Limb (tissue), 2 donors: ENCODE measurements around the gene EHHADH.
"Not testable (repeated sequence)": the region's sequence is repeated elsewhere in the genome, so short reads cannot be mapped to it uniquely, and the experiment has no call there.

ENCODE experiments used
- DNase-seq, 2 donors: peaks; one replicate each; pipeline ENCODE4 v3.0.0-alpha.2; 2016; ENCODE audit errors: extremely low spot score in 2 of 2

Gene EHHADH

GRCh38 chr3:185253645-185254410, at the start of gene EHHADH:
Gene EHHADH (minus strand): TSS chr3:185254049. CDS start chr3:185254022, 27 bp downstream.
- peak; percentile 64 to 79 for DNase-seq

- not testable (repeated sequence) for DNase-seq
Measured at GRCh38 chr3:185299918-185300426, 46.1 kb upstream of the EHHADH start.

- DNase-seq, result no peak
Measured at GRCh38 chr3:185297867-185298266, 44.0 kb upstream of the EHHADH start.

GRCh38 chr3:185292238-185292637, 38.4 kb upstream of the EHHADH start:
- DNase-seq, result no peak

GRCh38 chr3:185290266-185290665, 36.4 kb upstream of the EHHADH start:
- DNase-seq, result no peak

GRCh38 chr3:185283374-185283935, 29.6 kb upstream of the EHHADH start:
- no peak for DNase-seq

GRCh38 chr3:185282696-185283373, 29.0 kb upstream of the EHHADH start:
- DNase-seq, result peak; percentile 93 to 98

GRCh38 chr3:185280572-185281365, 26.9 kb upstream of the EHHADH start:
- peak in 1 of 2 donors; percentile 18 for DNase-seq

- no peak for DNase-seq
Measured at GRCh38 chr3:185279587-185280138, 25.8 kb upstream of the EHHADH start.

- DNase-seq, result no peak
Measured at GRCh38 chr3:185276415-185276814, 22.6 kb upstream of the EHHADH start.

GRCh38 chr3:185272033-185272432, 18.2 kb upstream of the EHHADH start:
- DNase-seq, result no peak

- no peak for DNase-seq
Measured at GRCh38 chr3:185270956-185271332, 17.1 kb upstream of the EHHADH start.

GRCh38 chr3:185270262-185270955, 16.6 kb upstream of the EHHADH start:
- peak in 1 of 2 donors; percentile 38 for DNase-seq

GRCh38 chr3:185268194-185268962, 14.5 kb upstream of the EHHADH start:
- no peak for DNase-seq

GRCh38 chr3:185267193-185267592, 13.3 kb upstream of the EHHADH start:
- no peak for DNase-seq

GRCh38 chr3:185264849-185265553, 11.2 kb upstream of the EHHADH start:
- no peak for DNase-seq

- no peak for DNase-seq
Measured at GRCh38 chr3:185263423-185263822, 9.6 kb upstream of the EHHADH start.

- DNase-seq, result no peak
Measured at GRCh38 chr3:185257334-185257733, 3.5 kb upstream of the EHHADH start.

GRCh38 chr3:185254799-185255198, 950 bp upstream of the EHHADH start:
- DNase-seq, result no peak
